ENCODE results near the gene SPATA31D3.
"Not testable (repeated sequence)": the region's sequence is repeated elsewhere in the genome, so short reads cannot be mapped to it uniquely, and the experiment has no call there.

Gene SPATA31D3

DNA sequence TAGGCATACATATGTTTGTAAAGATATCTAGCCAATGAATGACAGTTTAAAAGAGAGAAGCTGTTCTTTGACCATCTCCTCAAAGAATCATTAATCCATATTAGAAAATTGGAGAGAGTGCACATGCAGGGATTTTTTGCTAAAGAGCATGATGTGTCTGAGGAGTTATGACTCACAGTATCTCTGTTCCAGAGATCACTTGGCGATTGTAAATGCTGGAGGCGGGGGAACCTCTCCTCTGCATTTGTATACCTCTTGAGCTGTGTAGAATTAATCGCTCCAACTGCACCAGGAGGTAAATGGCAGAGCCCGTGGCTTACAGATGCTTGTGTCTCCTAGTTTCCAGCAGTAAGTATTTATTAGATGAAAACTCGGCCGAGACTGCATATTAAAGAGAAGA, 41.6 kb downstream of the SPATA31D3 start:
- Histone ChIP-seq H3K9ac (ENCODE audit: low read length) (no peak overlapping the region), H3K27me3 (ENCODE audit: control insufficient read depth, insufficient read depth, low read length) (no peaks in the 10 kb centered on the region)

DNA sequence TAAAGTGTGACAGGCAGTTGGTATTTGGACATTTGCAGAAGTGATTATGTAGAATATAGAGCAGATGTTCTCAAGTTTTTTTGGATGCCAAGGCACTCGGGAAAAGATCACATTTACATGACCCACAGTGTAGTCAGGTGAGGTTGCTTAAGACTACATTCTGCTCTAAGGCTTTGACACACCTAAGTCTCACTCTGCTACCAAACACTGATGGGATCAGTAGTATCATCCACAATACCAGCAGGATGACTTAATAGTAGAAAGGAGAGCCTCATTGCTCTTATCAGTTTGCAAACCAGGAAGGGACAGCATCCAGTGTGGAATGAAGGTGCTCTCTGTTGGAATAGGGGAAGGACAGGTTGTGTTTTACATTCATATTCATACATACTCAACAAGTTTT, 42.8 kb downstream of the SPATA31D3 start:
- Histone ChIP-seq H3K9ac (ENCODE audit: low read length) (no peak overlapping the region), H3K4me3 (ENCODE audit: low read length) (no peak overlapping the region), H3K9me3 (ENCODE audit: control insufficient read depth, low read length) (no peaks in the 10 kb centered on the region), H3K4me1 (ENCODE audit: control insufficient read depth, insufficient read depth, low read length) (no peaks in the 10 kb centered on the region), H3K36me3 (ENCODE audit: control insufficient read depth, insufficient read depth, low read length) (no peaks in the 10 kb centered on the region), H3K27me3 (ENCODE audit: control insufficient read depth, insufficient read depth, low read length) (no peaks in the 10 kb centered on the region)

More for the DNA sequence above, 41.6 kb downstream of the SPATA31D3 start:
- Histone ChIP-seq H3K4me1 (ENCODE audit: control insufficient read depth, insufficient read depth, low read length) (no peaks in the 10 kb centered on the region), H3K36me3 (ENCODE audit: control insufficient read depth, insufficient read depth, low read length) (no peaks in the 10 kb centered on the region), H3K4me3 (ENCODE audit: low read length) (no peak overlapping the region), H3K9me3 (ENCODE audit: control insufficient read depth, low read length) (no peaks in the 10 kb centered on the region)

- H3K4me3 ChIP-seq (ENCODE audit: low read length); H3K9ac ChIP-seq (ENCODE audit: low read length); H3K4me1 ChIP-seq (ENCODE audit: control insufficient read depth, insufficient read depth, low read length); H3K9me3 ChIP-seq (ENCODE audit: control insufficient read depth, low read length); H3K27me3 ChIP-seq (ENCODE audit: control insufficient read depth, insufficient read depth, low read length); H3K36me3 ChIP-seq (ENCODE audit: control insufficient read depth, insufficient read depth, low read length): not testable (repeated sequence)
Measured at GRCh38 chr9:81988472-81988871, 45.2 kb downstream of the SPATA31D3 start, which contains the start of gene SPATA31D1. Gene SPATA31D1 (plus strand): TSS chr9:81988772. CDS start chr9:81988819, 47 bp downstream.

GRCh38 chr9:81989700-81990099, 46.4 kb downstream of the SPATA31D3 start:
- Histone ChIP-seq H3K36me3 (ENCODE audit: control insufficient read depth, insufficient read depth, low read length) (no peaks in the 10 kb centered on the region), H3K4me3 (ENCODE audit: low read length) (no peak overlapping the region), H3K9me3 (ENCODE audit: control insufficient read depth, low read length) (no peaks in the 10 kb centered on the region), H3K4me1 (ENCODE audit: control insufficient read depth, insufficient read depth, low read length) (no peaks in the 10 kb centered on the region), H3K27me3 (ENCODE audit: control insufficient read depth, insufficient read depth, low read length) (peaks cover 2% of the 10 kb centered on the region), H3K9ac (ENCODE audit: low read length) (no peak overlapping the region)

DNA sequence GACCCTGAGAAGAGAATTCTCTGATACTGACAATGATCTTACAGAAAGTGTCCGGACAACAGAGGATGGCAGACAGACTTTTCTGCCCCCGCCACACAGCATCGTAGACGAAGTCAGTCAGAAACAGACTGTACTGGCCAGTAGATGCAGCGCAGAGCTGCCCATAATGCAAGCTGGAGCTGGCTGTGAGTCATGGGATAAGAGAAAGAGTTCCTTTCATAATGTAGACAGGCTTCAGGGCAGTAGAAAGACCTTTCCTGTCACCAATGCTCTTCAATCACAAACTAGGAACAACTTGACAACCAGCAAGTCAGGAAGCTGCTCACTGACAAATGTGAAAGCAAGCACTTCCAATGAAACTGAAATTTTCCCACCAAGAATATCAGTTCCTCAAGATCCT, 50.4 kb downstream of the SPATA31D3 start:
- Histone ChIP-seq H3K36me3 (ENCODE audit: control insufficient read depth, insufficient read depth, low read length) (no peaks in the 10 kb centered on the region), H3K27me3 (ENCODE audit: control insufficient read depth, insufficient read depth, low read length) (peaks cover 2% of the 10 kb centered on the region)

More for the DNA sequence above, 50.4 kb downstream of the SPATA31D3 start:
- Histone ChIP-seq H3K9me3 (ENCODE audit: control insufficient read depth, low read length) (no peaks in the 10 kb centered on the region), H3K9ac (ENCODE audit: low read length) (no peak overlapping the region), H3K4me3 (ENCODE audit: low read length) (no peak overlapping the region), H3K4me1 (ENCODE audit: control insufficient read depth, insufficient read depth, low read length) (no peaks in the 10 kb centered on the region)
